Activated naive CD8-positive, alpha-beta T cell treated with anti-CD3 and anti-CD28 coated beads, Interleukin-2, amount 50 U/mL, for 24 hours (primary cell): Measurements from ENCODE around the gene CMTM5.
"Not testable (repeated sequence)": the region's sequence is repeated elsewhere in the genome, so short reads cannot be mapped to it uniquely, and the experiment has no call there.

Source experiments
- ATAC-seq: fragments of 150-1000 bp; cut with Tn5 transposase; one replicate; pipeline ENCODE4 v1.10.0; 2021
- DNase-seq: peaks from one replicate; pipeline ENCODE4 v3.0.0; 2021
- H3K27ac Mint-ChIP-seq: one replicate; pipeline ENCODE4 v1.8.0; 2021; ENCODE audit warnings: mild to moderate bottlenecking, mixed read lengths
- H3K27me3 Mint-ChIP-seq: one replicate; pipeline ENCODE4 v1.8.0; 2021; ENCODE audit warnings: mixed read lengths
- H3K36me3 Mint-ChIP-seq: one replicate; pipeline ENCODE4 v1.8.0; 2021; ENCODE audit warnings: low read depth, mixed read lengths
- H3K4me1 Mint-ChIP-seq: one replicate; pipeline ENCODE4 v1.8.0; 2021; ENCODE audit warnings: mixed read lengths
- H3K4me3 Mint-ChIP-seq: one replicate; pipeline ENCODE4 v1.8.0; 2021; ENCODE audit warnings: mild to moderate bottlenecking, moderate library complexity, mixed read lengths
- H3K9me3 Mint-ChIP-seq: one replicate; pipeline ENCODE4 v1.8.0; 2021; ENCODE audit warnings: mixed read lengths

The CMTM5 gene

DNA sequence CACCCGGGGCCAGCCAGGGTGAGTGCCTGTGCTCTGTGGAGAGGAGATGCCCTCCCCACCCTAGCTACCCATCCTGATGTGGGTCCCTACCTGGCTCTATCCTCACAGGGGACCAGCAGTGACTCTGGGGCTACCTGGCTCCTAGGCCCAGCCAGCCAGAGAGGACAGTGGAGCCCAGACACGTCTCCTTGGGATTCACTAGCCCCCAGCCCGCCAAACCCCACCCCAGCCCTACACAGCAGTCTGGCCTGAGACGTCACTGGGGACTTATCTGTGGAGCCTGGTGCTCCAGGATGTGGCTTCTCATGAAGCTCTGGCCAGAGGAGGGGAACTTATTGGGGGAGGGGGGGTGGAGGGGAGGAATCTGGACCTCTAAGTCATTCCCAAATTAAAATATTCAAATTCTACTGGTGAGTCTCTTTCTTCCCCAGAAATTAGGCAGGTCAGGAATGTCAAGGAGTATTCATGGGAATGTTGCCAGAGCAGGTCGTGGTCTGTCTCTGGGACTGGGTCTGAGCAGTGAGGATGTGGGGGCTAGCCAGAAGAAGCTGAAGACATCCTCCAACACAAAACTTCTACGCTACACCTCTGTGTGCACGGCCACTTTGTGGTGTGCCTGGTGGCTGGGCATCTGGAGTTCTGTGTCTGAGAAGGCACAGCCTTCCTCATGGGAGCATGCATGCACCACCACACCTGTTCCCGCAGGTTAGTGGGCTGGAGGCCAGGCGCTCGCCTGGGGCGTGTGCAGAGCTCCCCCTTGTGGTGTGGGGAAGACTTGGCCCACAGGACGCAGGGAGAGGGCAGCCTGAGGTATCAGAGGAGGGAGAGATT is 2.7 kb downstream of the CMTM5 start:
- Mint-ChIP-seq H3K27me3 (no peaks in the 10 kb centered on the region), H3K27ac (no peak overlapping the region), H3K9me3 (no peaks in the 10 kb centered on the region), H3K4me3 (no peak overlapping the region), H3K36me3 (no peaks in the 10 kb centered on the region), H3K4me1 (no peaks in the 10 kb centered on the region)
- ATAC-seq: peak; percentile 56
- DNase-seq: peak; percentile 68

DNA sequence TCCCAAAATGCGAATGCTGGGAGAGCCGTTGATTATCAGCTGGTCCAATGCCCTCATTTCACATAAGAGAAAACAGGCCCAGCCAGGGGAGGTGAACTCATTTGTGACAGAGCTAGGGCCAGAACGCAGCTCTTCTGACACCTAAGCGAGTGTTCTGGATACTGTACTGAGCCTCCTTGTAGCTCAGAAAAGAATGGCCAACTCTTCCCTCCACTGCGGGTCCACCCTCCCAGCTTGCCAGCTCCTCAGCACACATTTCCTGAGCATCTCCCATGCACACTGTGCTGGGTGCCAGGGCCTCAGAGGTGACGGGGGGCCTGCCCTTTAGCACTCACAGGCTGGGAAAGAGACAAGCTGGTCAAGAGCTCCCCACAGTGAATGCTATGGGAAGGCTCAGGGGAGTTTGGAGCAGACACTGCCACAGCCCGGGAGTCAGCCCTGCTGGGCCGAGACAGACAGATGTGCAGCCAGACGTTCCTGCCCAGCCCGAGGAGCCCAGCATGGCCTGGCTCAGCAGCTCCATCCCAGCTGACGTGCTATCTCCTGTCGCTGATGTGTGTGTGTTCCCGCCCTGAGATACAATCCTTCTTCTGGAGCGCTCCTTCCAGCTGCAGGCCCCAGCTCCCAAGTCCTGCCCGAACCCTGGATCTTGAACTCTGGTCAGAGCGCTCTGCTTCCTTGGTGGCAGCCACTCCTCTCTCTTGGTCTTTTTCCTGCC is 3.5 kb downstream of the CMTM5 start:
- Mint-ChIP-seq H3K9me3 (no peaks in the 10 kb centered on the region), H3K4me1 (no peaks in the 10 kb centered on the region), H3K36me3 (no peaks in the 10 kb centered on the region), H3K27me3 (no peaks in the 10 kb centered on the region), H3K4me3 (no peak overlapping the region), H3K27ac (no peak overlapping the region)
- DNase-seq (no peak), ATAC-seq (no peak)

DNA sequence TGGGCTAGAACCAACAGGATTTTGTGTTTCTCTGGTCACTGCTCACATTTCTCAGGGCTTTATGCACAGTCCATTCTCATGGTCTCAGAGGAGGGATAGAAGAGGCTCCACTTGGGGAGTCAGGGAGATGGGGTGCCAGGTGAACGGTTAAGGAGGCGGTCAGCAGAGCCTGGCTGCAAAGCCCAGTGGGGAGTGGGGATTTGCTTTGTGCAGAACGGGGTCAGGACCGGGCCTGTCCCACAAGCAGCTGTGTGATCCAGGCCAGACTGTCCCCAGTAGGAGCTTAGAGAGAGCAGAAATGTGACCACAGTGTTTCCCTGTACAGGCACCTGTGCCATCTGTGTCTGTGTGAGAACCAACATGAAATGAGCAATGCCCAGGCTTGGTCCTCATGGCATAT is 4.1 kb downstream of the CMTM5 start:
- Mint-ChIP-seq H3K4me3 (no peak overlapping the region), H3K9me3 (no peaks in the 10 kb centered on the region), H3K27me3 (no peaks in the 10 kb centered on the region), H3K4me1 (no peaks in the 10 kb centered on the region), H3K36me3 (no peaks in the 10 kb centered on the region), H3K27ac (no peak overlapping the region)
- ATAC-seq: no peak
- DNase-seq: no peak

DNA sequence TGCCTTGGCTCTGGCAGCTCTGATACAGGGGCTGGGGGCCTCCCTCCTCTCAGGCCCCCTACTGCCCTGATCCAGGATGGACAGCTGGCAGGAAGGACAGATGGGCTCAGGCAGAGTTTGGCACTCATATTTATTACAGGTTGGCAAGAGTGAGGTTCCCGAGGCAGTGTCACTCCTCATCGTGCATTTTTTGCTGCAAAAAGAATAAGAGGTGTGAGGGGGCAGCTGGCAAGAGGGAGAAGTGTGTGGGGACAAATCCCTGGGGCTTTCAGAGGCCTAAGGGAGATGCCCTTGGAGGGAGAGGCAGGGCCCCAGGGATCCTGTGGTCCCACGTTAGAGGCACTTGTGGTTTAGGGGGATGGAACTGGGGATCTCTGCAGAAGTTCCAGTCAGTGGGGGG is 5.0 kb downstream of the CMTM5 start:
- Mint-ChIP-seq H3K4me3 (no peak overlapping the region), H3K4me1 (no peaks in the 10 kb centered on the region), H3K27ac (no peak overlapping the region), H3K27me3 (no peaks in the 10 kb centered on the region), H3K9me3 (no peaks in the 10 kb centered on the region), H3K36me3 (no peaks in the 10 kb centered on the region)
- no peak for ATAC-seq
- DNase-seq: no peak

- Mint-ChIP-seq H3K9me3 (no peaks in the 10 kb centered on the region), H3K27ac (no peak overlapping the region), H3K4me3 (no peak overlapping the region), H3K4me1 (no peaks in the 10 kb centered on the region), H3K27me3 (no peaks in the 10 kb centered on the region), H3K36me3 (no peaks in the 10 kb centered on the region)
- ATAC-seq (no peak), DNase-seq (no peak)
Observed at GRCh38 chr14:23382276-23382675, 5.4 kb downstream of the CMTM5 start.

DNA sequence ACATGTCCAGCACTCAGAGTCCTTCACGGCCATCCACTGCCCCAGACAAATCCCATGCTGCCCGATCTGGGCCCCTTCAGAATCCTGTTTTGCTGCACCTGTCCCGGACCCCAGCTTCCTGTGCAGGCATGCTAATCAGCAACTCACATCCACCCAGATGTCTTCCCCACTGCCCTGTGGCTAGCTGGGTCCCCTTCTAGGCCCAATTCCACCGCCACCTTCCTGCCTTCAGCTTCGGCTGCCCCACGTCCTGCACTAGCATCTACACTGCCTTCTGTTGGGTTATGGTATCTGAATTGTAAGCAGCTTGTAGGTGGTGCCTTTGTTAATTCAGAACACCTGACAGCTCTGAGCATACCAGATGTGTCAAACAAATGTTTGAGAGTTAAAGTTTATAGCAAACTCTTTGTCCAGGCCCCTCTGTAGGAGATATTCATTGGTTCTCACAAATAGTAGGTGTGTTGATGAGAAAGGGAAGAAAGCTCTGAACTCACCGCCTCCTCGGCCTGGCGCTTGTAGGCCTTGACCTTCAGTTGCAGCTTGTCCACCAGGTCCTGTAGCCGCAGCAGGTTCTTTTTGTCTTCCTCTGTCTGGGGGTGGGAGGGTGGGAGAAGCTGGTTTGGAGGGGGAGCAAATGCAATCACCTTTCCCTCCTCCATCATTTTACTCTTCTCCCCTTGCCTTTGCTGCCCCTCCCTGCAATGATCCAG is 6.0 kb downstream of the CMTM5 start:
- Mint-ChIP-seq H3K27me3 (no peaks in the 10 kb centered on the region), H3K36me3 (no peaks in the 10 kb centered on the region), H3K4me3 (no peak overlapping the region), H3K27ac (no peak overlapping the region), H3K4me1 (no peaks in the 10 kb centered on the region), H3K9me3 (no peaks in the 10 kb centered on the region)
- no peak for ATAC-seq
- no peak for DNase-seq

DNA sequence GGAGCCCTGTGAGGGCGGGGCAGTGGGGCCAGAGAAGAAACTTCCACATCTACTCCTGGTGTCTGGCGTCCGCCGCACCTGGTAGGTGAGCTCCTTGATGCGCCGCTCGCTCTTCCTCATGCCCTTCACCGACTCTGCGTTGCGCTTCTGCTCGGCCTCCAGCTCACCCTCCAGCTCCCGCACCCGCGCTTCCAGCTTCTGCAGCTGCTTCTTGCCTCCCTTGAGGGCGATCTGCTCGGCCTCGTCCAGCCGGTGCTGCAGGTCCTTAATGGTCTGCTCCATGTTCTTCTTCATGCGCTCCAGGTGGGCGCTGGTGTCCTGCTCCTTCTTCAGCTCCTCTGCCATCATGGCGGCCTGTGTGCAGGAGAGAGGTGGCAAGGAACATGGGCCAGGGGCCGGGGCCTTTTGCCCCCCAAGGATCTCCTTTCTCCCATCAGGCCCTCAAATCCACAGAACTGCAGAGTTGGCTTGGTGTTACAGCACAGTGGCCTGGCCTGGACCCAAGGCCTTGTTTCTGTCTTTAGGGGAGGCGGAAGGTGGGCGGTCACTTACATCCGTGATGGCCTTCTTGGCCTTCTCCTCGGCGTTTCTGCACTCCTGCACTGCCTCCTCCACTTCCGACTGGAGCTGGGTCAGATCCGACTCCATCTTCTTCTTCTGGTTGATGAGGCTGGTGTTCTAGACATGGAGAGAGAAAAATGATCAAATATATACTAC is 7.7 kb downstream of the CMTM5 start:
- DNase-seq (no peak), ATAC-seq (no peak)
- Mint-ChIP-seq H3K36me3 (no peaks in the 10 kb centered on the region), H3K4me1 (no peaks in the 10 kb centered on the region), H3K27ac (no peak overlapping the region), H3K27me3 (peaks cover 2% of the 10 kb centered on the region), H3K4me3 (no peak overlapping the region), H3K9me3 (no peaks in the 10 kb centered on the region)

DNA sequence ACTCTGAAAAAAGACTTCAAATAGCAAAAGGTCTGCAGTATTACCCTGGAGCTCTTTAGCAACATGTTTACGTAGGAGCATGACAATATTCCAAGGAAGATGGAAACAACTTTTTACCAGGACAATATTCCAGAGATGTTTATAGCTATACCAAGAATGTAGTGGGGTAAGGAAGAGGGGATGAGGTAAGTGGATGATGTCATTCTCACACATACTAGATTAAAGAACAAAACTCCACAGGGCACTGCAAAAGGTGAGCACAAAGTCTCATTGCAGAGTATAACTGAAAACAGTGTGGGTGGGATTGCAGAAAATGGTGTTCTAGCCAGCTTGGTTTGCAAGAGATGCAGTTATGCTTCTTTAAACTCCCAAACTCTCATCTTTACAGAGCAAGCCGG is 8.4 kb downstream of the CMTM5 start:
- H3K27me3 Mint-ChIP-seq: peaks cover 2% of the 10 kb centered on the region
- no peak for DNase-seq
- H3K36me3 Mint-ChIP-seq: no peaks in the 10 kb centered on the region
- ATAC-seq: no peak
- no peak overlapping the region for H3K27ac Mint-ChIP-seq
- no peaks in the 10 kb centered on the region for H3K4me1 Mint-ChIP-seq
- H3K9me3 Mint-ChIP-seq: no peaks in the 10 kb centered on the region
- H3K4me3 Mint-ChIP-seq: no peak overlapping the region

DNA sequence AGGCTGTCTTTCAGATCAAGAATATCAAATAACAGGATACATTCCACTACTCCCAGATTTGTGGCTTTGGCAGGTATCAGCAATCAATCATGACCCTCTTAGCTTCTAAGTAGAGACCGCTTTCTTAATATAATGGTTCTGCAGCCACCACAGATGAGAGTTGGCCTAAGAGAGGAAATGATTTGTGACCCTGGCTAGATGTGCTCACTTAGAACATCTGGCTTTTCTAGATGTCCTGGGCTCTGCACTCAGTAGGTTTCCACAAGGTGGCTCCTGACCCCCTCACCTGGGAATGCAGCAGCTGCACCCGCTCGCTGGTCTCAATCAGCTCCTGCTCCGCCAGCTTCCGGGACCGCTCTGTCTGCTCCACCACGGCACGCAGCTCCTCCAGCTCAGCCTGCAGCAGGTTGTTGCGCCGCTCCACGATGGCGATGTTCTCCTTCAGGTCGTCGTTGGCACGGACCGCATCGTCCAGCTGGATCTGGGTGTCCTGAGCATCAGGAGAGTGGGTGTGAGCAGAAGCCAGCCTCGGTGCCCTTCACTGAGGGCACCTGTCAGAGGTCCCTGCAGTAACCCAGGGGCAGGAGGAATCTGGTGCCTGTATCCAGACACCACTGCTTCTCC is 8.9 kb downstream of the CMTM5 start:
- Mint-ChIP-seq H3K36me3 (no peaks in the 10 kb centered on the region), H3K9me3 (no peaks in the 10 kb centered on the region), H3K4me3 (no peak overlapping the region), H3K27me3 (peaks cover 2% of the 10 kb centered on the region), H3K27ac (no peak overlapping the region), H3K4me1 (no peaks in the 10 kb centered on the region)
- no peak for ATAC-seq
- DNase-seq: no peak

DNA sequence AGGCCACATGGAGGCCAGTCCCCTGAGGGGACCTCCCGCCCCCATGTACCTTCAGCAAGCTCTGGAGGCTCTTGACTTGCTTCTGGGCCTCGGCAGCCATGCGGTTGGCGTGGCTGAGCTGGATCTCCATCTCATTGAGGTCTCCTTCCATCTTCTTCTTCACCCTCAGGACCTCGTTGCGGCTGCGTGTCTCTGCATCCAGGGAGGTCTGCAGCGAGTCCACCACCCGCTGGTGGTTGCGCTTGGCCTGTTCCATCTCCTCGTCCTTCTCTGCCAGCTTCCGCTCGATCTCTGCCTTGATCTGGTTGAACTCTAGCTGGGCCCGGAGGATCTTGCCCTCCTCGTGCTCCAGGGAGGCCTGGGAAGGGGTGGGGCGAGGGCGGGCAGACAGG is 9.4 kb downstream of the CMTM5 start:
- not testable (repeated sequence) for H3K4me1 Mint-ChIP-seq, ATAC-seq, H3K4me3 Mint-ChIP-seq, H3K27me3 Mint-ChIP-seq, H3K27ac Mint-ChIP-seq, H3K36me3 Mint-ChIP-seq, DNase-seq, H3K9me3 Mint-ChIP-seq

- Mint-ChIP-seq H3K27ac (no peak overlapping the region), H3K36me3 (no peaks in the 10 kb centered on the region), H3K9me3 (no peaks in the 10 kb centered on the region), H3K4me3 (no peak overlapping the region), H3K27me3 (peaks cover 2% of the 10 kb centered on the region), H3K4me1 (no peaks in the 10 kb centered on the region)
- ATAC-seq (no peak), DNase-seq (no peak)
Observed at GRCh38 chr14:23386999-23387398, 10.2 kb downstream of the CMTM5 start.

GRCh38 chr14:23387916-23388882 is 11.4 kb downstream of the CMTM5 start:
- Mint-ChIP-seq H3K4me1 (no peaks in the 10 kb centered on the region), H3K4me3 (no peak overlapping the region), H3K36me3 (no peaks in the 10 kb centered on the region), H3K27me3 (peaks cover 2% of the 10 kb centered on the region), H3K9me3 (no peaks in the 10 kb centered on the region), H3K27ac (no peak overlapping the region)
- ATAC-seq (no peak), DNase-seq (no peak)

GRCh38 chr14:23388996-23389395 is 12.2 kb downstream of the CMTM5 start:
- DNase-seq (no peak), ATAC-seq (no peak)
- Mint-ChIP-seq H3K36me3 (no peaks in the 10 kb centered on the region), H3K4me3 (no peak overlapping the region), H3K27me3 (peaks cover 2% of the 10 kb centered on the region), H3K27ac (no peak overlapping the region), H3K9me3 (no peaks in the 10 kb centered on the region), H3K4me1 (no peaks in the 10 kb centered on the region)
